H1 (cell line): Measurements from ENCODE around the gene CPT1A. TPM values are rescaled to one million over a fixed set of nuclear protein-coding genes. Genes with fewer than 3 reads are reported as not detected.

Source experiments
- BRCA1 ChIP-seq: IDR thresholded peaks from 2 replicates; pipeline ENCODE4 v1.6.1; 2012; ENCODE audit warnings: low read depth, low read length, improper control_type of control experiment
- CHD7 ChIP-seq: fragments of 300-600 bp; sonication (generic); IDR thresholded peaks from 2 replicates; pipeline ENCODE4 v1.7.1; 2012; ENCODE audit warnings: low read length, moderate library complexity, mild to moderate bottlenecking, inconsistent platforms; ENCODE audit not compliant: insufficient replicate concordance
- CTBP2 ChIP-seq: IDR thresholded peaks from 2 replicates; pipeline ENCODE4 v1.7.0; 2011; ENCODE audit warnings: borderline replicate concordance, mild to moderate bottlenecking, moderate library complexity, mixed read lengths, low read length; ENCODE audit not compliant: insufficient read depth, insufficient read length
- GABPA ChIP-seq: IDR thresholded peaks from 2 replicates; pipeline ENCODE4 v1.6.1; 2011; ENCODE audit warnings: mild to moderate bottlenecking, low read length, moderate library complexity, borderline replicate concordance; ENCODE audit not compliant: insufficient read depth
- HDAC6 ChIP-seq: IDR thresholded peaks from one replicate; pipeline ENCODE4 v1.7.1; 2012; ENCODE audit warnings: low read depth, mild to moderate bottlenecking, inconsistent platforms, low read length, moderate library complexity
- POLR2AphosphoS5 ChIP-seq: IDR thresholded peaks from 2 replicates; pipeline ENCODE4 v1.6.1; 2011; ENCODE audit warnings: low read depth, low read length
- RXRA ChIP-seq: IDR thresholded peaks from 2 replicates; pipeline ENCODE4 v1.6.1; 2011; ENCODE audit warnings: low read depth, mild to moderate bottlenecking, low read length, moderate library complexity; ENCODE audit not compliant: insufficient read depth
- TBP ChIP-seq: IDR thresholded peaks from 2 replicates; pipeline ENCODE4 v1.6.1; 2011; ENCODE audit warnings: low read depth, low read length, improper control_type of control experiment
- polyA plus RNA-seq, 7 experiments: library from polyadenylated mRNA; depleted of rRNA in 3 of 7; stranded (reverse) in 5 of 7; unstranded in 2 of 7; fragments of >200 nt in 5 of 7; fragments of 200-250 nt in 2 of 7; gene quantifications; 1 replicate in 5 of 7; 2 replicates in 1 of 7; 4 replicates in 1 of 7; pipeline versions ENCODE4 v1.2.1 to v1.2.3, GENCODE V29; 2011 to 2013; ENCODE audit warnings: missing spikeins in 2 of 7, mixed read lengths in 2 of 7
- total RNA-seq: library from RNA; stranded (reverse); fragmentation: NEBNext Ultra II Directional; extraction: Animal tissue kit (Norgen Biotek cat#: 25700); gene quantifications from 2 replicates; pipeline ENCODE4 v1.2.1, GENCODE V29; 2021

The CPT1A gene
- total and polyA plus RNA-seq, 2 of the 8 experiments (the other 6 are each of a cell fraction or from before 2014, with no cell fraction given) = 2.9 to 12.2 TPM

GRCh38 chr11:68808787-68809186 lies 32.9 kb downstream of the CPT1A start (continued):
- TF ChIP-seq CHD7 = no peak
- no peak for TF ChIP-seq TBP
- no peak for TF ChIP-seq POLR2AphosphoS5
- no peak for TF ChIP-seq CTBP2
- TF ChIP-seq GABPA = no peak
- TF ChIP-seq BRCA1 = no peak
- no peak for TF ChIP-seq RXRA
- no peak for TF ChIP-seq HDAC6
